SK-N-SH (cell line): ENCODE results near the gene ESPNL. TPM values are rescaled to one million over a fixed set of nuclear protein-coding genes. Genes with fewer than 3 reads are reported as not detected.

Experiments used
- CTCF ChIA-PET: fragments of 300-600, 350-600 bp; formaldehyde crosslinking; extraction: SDS; loops from one replicate; lab custom pipeline; 2021; lab: Yijun Ruan, JAX
- POLR2A ChIA-PET: fragments of 350-600 bp; sonication (Branson Sonifier 250); formaldehyde crosslinking; extraction: SDS; loops from one replicate; lab custom pipeline; 2020; ENCODE audit warnings: antibody characterized with exemption, inconsistent platforms; lab: Yijun Ruan, JAX
- DNase-seq: peaks from one replicate; pipeline ENCODE4 v3.0.0; 2012
- H2AFZ ChIP-seq: fragments of 200-600 bp; sonication (generic); 2 replicates; pipeline ENCODE4 v1.8.1; 2016; ENCODE audit warnings: antibody characterized with exemption, mild to moderate bottlenecking, low read depth
- H3F3A ChIP-seq: fragments of 200-600 bp; sonication (generic); replicated peaks from 2 replicates; pipeline ENCODE3; 2016; ENCODE audit warnings: antibody characterized with exemption, mild to moderate bottlenecking; ENCODE audit not compliant: insufficient read depth
- H3K27ac ChIP-seq, 2 experiments: fragments of 200-500 bp in 1 of 2; fragments of 200-600 bp in 1 of 2; sonication (Bioruptor generic) in 1 of 2; sonication (generic), shearing (Covaris generic) in 1 of 2; 2 replicates each; pipeline versions ENCODE4 v1.5.1 to v1.6.1; 2014 to 2016; ENCODE audit warnings: low read depth in 2 of 2, inconsistent platforms in 1 of 2, low read length in 1 of 2, mild to moderate bottlenecking in 1 of 2, mixed read lengths in 1 of 2
- H3K27me3 ChIP-seq: fragments of 200-600 bp; sonication (generic), shearing (Covaris generic); 2 replicates; pipeline ENCODE4 v1.6.1; 2016; ENCODE audit warnings: mixed run types; ENCODE audit not compliant: insufficient read depth
- H3K36me3 ChIP-seq, 2 experiments: fragments of 200-500 bp in 1 of 2; fragments of 200-600 bp in 1 of 2; sonication (Bioruptor generic) in 1 of 2; sonication (generic) in 1 of 2; replicated peaks in 1 of 2; 2 replicates each; pipeline versions ENCODE3 to v1.5.1; 2014 to 2016; ENCODE audit warnings: low read length in 1 of 2, mild to moderate bottlenecking in 1 of 2; ENCODE audit not compliant: insufficient read depth in 2 of 2, control insufficient read depth in 1 of 2
- H3K4me1 ChIP-seq, 2 experiments: fragments of 200-500 bp in 1 of 2; fragments of 200-600 bp in 1 of 2; sonication (Bioruptor generic) in 1 of 2; sonication (generic), shearing (Covaris generic) in 1 of 2; 2 replicates each; pipeline versions ENCODE4 v1.5.1 to v1.6.1; 2014 to 2016; ENCODE audit warnings: low read depth in 1 of 2, low read length in 1 of 2, mixed run types in 1 of 2; ENCODE audit not compliant: insufficient read depth in 2 of 2, control insufficient read depth in 1 of 2
- H3K4me2 ChIP-seq: fragments of 200-600 bp; sonication (generic), shearing (Covaris generic); 2 replicates; pipeline ENCODE4 v1.6.1; 2017; ENCODE audit warnings: mixed run types
- H3K4me3 ChIP-seq, 2 experiments: fragments of 200-500 bp in 1 of 2; fragments of 200-600 bp in 1 of 2; sonication (Bioruptor generic) in 1 of 2; sonication (generic), shearing (Covaris generic) in 1 of 2; 2 replicates each; pipeline versions ENCODE4 v1.5.1 to v1.8.1; 2014 to 2016; ENCODE audit warnings: low read depth in 2 of 2, inconsistent platforms in 1 of 2, low read length in 1 of 2, mild to moderate bottlenecking in 1 of 2, mixed read lengths in 1 of 2, moderate library complexity in 1 of 2
- H3K79me2 ChIP-seq: fragments of 200-600 bp; sonication (generic); 2 replicates; pipeline ENCODE4 v1.8.1; 2017; ENCODE audit warnings: mild to moderate bottlenecking; ENCODE audit not compliant: insufficient read depth
- H3K9ac ChIP-seq: fragments of 200-600 bp; sonication (generic); 2 replicates; pipeline ENCODE4 v1.6.1; 2017; ENCODE audit warnings: mixed run types
- H3K9me2 ChIP-seq: fragments of 200-600 bp; sonication (generic); 2 replicates; pipeline ENCODE4 v1.6.1; 2017; ENCODE audit warnings: mixed run types
- H3K9me3 ChIP-seq: fragments of 200-600 bp; sonication (generic); 2 replicates; pipeline ENCODE4 v1.6.1; 2017; ENCODE audit warnings: mixed run types, mild to moderate bottlenecking, moderate library complexity
- H4K20me1 ChIP-seq: fragments of 200-600 bp; sonication (generic); 2 replicates; pipeline ENCODE4 v1.6.1; 2017; ENCODE audit warnings: mild to moderate bottlenecking, mixed run types; ENCODE audit not compliant: insufficient read depth
- CHD2 ChIP-seq: fragments of 150-350 bp; IDR thresholded peaks from 2 replicates; pipeline ENCODE4 v1.6.1; 2018; ENCODE audit warnings: low read length; ENCODE audit not compliant: partially characterized antibody
- ELF1 ChIP-seq: IDR thresholded peaks from 2 replicates; pipeline ENCODE4 v1.4.0; 2012
- EZH2phosphoT487 ChIP-seq: fragments of 200-600 bp; sonication (generic); IDR thresholded peaks from 2 replicates; pipeline ENCODE4 v1.6.1; 2017; ENCODE audit warnings: low read depth, mixed run types, mild to moderate bottlenecking, antibody characterized with exemption, moderate library complexity, borderline replicate concordance
- FOSL2 ChIP-seq: IDR thresholded peaks from 2 replicates; pipeline ENCODE4 v1.4.0; 2012; ENCODE audit warnings: low read depth, mild to moderate bottlenecking, moderate library complexity, borderline replicate concordance
- FOXJ3 ChIP-seq: sonication (generic); formaldehyde crosslinking; IDR thresholded peaks from 2 replicates; pipeline ENCODE4 v1.5.1; 2020; ENCODE audit warnings: mild to moderate bottlenecking, missing genetic modification reagents
- JUND ChIP-seq: IDR thresholded peaks from 2 replicates; pipeline ENCODE4 v1.4.0; 2012
- MEF2A ChIP-seq: IDR thresholded peaks from 2 replicates; pipeline ENCODE4 v1.4.0; 2012; ENCODE audit warnings: low read depth, borderline replicate concordance
- MXI1 ChIP-seq: IDR thresholded peaks from 2 replicates; pipeline ENCODE4 v1.6.1; 2012; ENCODE audit warnings: mild to moderate bottlenecking, low read depth, low read length, improper control_type of control experiment
- NFIC ChIP-seq: IDR thresholded peaks from 2 replicates; pipeline ENCODE4 v1.4.0; 2012; ENCODE audit warnings: borderline replicate concordance
- POLR2AphosphoS5 ChIP-seq: IDR thresholded peaks from 2 replicates; pipeline ENCODE4 v1.6.1; 2012; ENCODE audit warnings: low read depth, low read length
- RXRA ChIP-seq: IDR thresholded peaks from 2 replicates; pipeline ENCODE4 v1.4.0; 2012; ENCODE audit warnings: low read depth, mild to moderate bottlenecking, borderline replicate concordance
- SIN3A ChIP-seq: IDR thresholded peaks from 2 replicates; pipeline ENCODE4 v1.6.1; 2012; ENCODE audit warnings: low read depth, mild to moderate bottlenecking, low read length, moderate library complexity, borderline replicate concordance
- TAF1 ChIP-seq: IDR thresholded peaks from 2 replicates; pipeline ENCODE4 v1.6.1; 2012; ENCODE audit warnings: low read depth, mild to moderate bottlenecking, low read length, moderate library complexity, borderline replicate concordance
- TCF12 ChIP-seq: IDR thresholded peaks from 2 replicates; pipeline ENCODE4 v1.4.0; 2012
- TEAD4 ChIP-seq: IDR thresholded peaks from 2 replicates; pipeline ENCODE4 v1.4.0; 2012; ENCODE audit warnings: mild to moderate bottlenecking, borderline replicate concordance; ENCODE audit not compliant: insufficient read depth
- YY1 ChIP-seq: IDR thresholded peaks from 2 replicates; pipeline ENCODE4 v1.4.0; 2012; ENCODE audit warnings: low read depth, mild to moderate bottlenecking
- WGBS: methylation state at CpG from one replicate; pipeline ENCODE4 v1.1.6; 2017; ENCODE audit warnings: low lambda C conversion rate; 5-methylcytosine and 5-hydroxymethylcytosine counted together
- polyA plus RNA-seq, 3 experiments: library from polyadenylated mRNA; depleted of rRNA; stranded (reverse); fragments of >200 nt; gene quantifications; 2 replicates each; pipeline ENCODE4 v1.2.3, GENCODE V29; 2012
- TF ChIP-seq, protein P1 (sequence below): IDR thresholded peaks from 2 replicates; pipeline ENCODE4 v1.4.0; 2012; ENCODE audit warnings: low read depth
- TF ChIP-seq, protein P2 (sequence below): IDR thresholded peaks from 2 replicates; pipeline ENCODE4; 2012
- TF ChIP-seq, protein P3 (sequence below): IDR thresholded peaks from 2 replicates; pipeline ENCODE4 v1.4.0; 2012; ENCODE audit warnings: low read depth, borderline replicate concordance
- TF ChIP-seq, protein P4 (sequence below): fragments of 200-600 bp; sonication (generic); IDR thresholded peaks from 2 replicates; pipeline ENCODE4 v1.6.1; 2017; ENCODE audit warnings: antibody characterized with exemption, mild to moderate bottlenecking, moderate library complexity

Gene ESPNL
- polyA plus RNA-seq, 1 of the 3 experiments (the other 2 are of a cell fraction), result 0.05 TPM

DNA sequence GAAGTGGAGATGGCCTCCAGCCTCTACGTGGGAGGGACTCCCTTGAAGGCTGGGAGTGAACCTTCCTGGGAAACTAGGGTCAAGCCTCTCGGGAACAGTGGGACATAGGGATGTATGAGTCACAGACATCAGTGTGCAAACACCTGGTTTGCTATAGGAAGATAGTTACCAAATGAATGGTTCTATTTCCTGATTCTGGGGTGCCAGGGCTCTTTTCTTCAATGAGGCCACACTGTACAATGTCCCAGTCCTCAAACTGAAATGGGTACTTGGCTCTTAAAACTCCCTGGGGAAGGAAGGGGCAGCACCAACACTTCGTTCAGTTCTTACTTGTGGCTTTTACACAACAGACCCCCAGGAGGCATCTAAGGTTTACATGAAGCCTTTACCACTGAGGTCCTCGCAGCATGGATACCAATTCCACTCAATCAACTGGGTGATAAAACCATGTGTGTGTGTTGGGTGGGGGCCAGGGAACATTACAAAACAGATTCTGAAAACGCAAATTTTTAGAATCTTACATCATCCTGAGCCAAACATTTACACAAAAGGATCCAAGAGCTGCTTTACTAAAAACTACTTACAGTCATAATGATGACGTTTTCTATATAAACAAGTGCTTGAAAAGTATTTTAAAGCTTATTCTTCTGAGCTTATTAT is 69.0 kb downstream of the ESPNL start:
- H2AFZ ChIP-seq, result no peak overlapping the region
- TF ChIP-seq NFIC (0 out of 2 replicates have a peak, but pooled peaks have one; percentile 13), YY1 (no peak), POLR2AphosphoS5 (no peak), SIN3A (no peak), CHD2 (no peak), TAF1 (no peak), EZH2phosphoT487 (no peak), TEAD4 (no peak), ELF1 (no peak), MXI1 (no peak)
- TF ChIP-seq, protein P1, sequence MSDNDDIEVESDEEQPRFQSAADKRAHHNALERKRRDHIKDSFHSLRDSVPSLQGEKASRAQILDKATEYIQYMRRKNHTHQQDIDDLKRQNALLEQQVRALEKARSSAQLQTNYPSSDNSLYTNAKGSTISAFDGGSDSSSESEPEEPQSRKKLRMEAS, result peak; percentile 30; the same call in 1 of the 2 replicates
- peaks cover under 1 to 22% of the 10 kb centered on the region in 2 experiments; a peak in 3 of 4 replicates for H3K4me1 ChIP-seq
- ChIA-PET CTCF (interaction anchor here (0.6 to 1.5 kb wide), 2 partner anchors 12 to 94 kb away, joined by 3 read pairs; no protein-coding TSS in a partner anchor), POLR2A (no interaction called here)
- peaks cover under 1 to 50% of the 10 kb centered on the region in 2 experiments for H3K36me3 ChIP-seq
- no peak overlapping the region for H3K4me3 ChIP-seq
- H3K4me2 ChIP-seq, result peak overlapping the region; percentile 56
- H3K27me3 ChIP-seq, result no peaks in the 10 kb centered on the region
- H3K9me2 ChIP-seq, result no peaks in the 10 kb centered on the region
- H3F3A ChIP-seq, result peaks cover 29% of the 10 kb centered on the region
- peak overlapping the region in 1 of 2 experiments; percentile 96; a peak in 2 of 4 replicates for H3K27ac ChIP-seq
- H3K9ac ChIP-seq, result peak overlapping the region; percentile 71
- H4K20me1 ChIP-seq, result no peaks in the 10 kb centered on the region
- DNase-seq, result peak; percentile 19
- WGBS, result 55% methylated on average over 6 of the region's 6 CpGs
- H3K9me3 ChIP-seq, result no peaks in the 10 kb centered on the region
- H3K79me2 ChIP-seq, result no peaks in the 10 kb centered on the region

DNA sequence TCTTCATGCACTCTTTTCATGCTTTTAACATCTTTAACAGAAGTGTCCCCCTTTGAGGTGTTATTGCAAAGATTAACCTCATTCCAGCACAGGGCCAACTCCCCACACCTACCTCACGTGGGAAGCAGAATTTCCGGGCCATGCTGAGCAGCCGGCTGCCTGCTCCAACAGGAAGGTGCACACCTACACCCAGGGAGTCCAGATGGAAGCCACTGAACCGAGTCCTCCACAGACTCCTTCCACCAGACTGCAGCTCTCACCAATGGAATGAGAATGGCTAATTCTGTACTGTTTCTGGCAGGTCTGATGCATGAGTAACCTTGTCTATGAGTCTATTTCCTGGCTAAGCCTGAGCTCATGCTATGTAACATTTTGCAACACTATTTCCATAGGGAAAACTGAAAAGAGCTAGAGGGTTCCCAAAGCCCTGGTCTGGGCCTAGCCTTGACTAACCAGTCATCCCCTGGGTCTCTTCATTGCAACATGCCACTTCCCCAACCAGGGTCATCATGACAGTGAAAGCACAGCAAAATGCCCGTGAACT is 69.6 kb downstream of the ESPNL start:
- Histone ChIP-seq H2AFZ (no peak overlapping the region), H3K9me3 (no peaks in the 10 kb centered on the region), H3K27me3 (no peaks in the 10 kb centered on the region), H3K4me3 (no peak overlapping the region), H3K9me2 (no peaks in the 10 kb centered on the region), H4K20me1 (no peaks in the 10 kb centered on the region), H3K4me2 (peak overlapping the region; percentile 56), H3K79me2 (no peaks in the 10 kb centered on the region), H3K36me3 (peaks cover 7 to 56% of the 10 kb centered on the region in 2 experiments), H3K27ac (peak overlapping the region in 1 of 2 experiments; percentile 96; a peak in 2 of 4 replicates), H3K4me1 (peaks cover 7 to 22% of the 10 kb centered on the region in 2 experiments; a peak in 3 of 4 replicates), H3F3A (peaks cover 29% of the 10 kb centered on the region), H3K9ac (peak overlapping the region; percentile 71)
- DNase-seq, result peak; percentile 20
- CTCF ChIA-PET, result interaction anchor here (0.6 to 1.5 kb wide), 2 partner anchors 11 to 94 kb away, joined by 3 read pairs; no protein-coding TSS in a partner anchor
- POLR2A ChIA-PET, result no interaction called here
- 35% methylated on average over 5 of the region's 5 CpGs for WGBS
- TF ChIP-seq POLR2AphosphoS5 (peak; percentile 29; the same call in 1 of the 2 replicates), TCF12 (peak; percentile 40; the same call in 1 of the 2 replicates), ELF1 (no peak), RXRA (no peak), TEAD4 (0 out of 2 replicates have a peak, but pooled peaks have one; percentile 13), EZH2phosphoT487 (no peak), FOXJ3 (CRISPR knock-in tag) (no peak), JUND (peak; percentile 63), SIN3A (peak; percentile 28; the same call in 1 of the 2 replicates), TAF1 (no peak; the same call in 1 of the 2 replicates), MEF2A (no peak), MXI1 (no peak), FOSL2 (peak; percentile 68; the same call in 1 of the 2 replicates), NFIC (peak; percentile 55; the same call in 1 of the 2 replicates)
- TF ChIP-seq, protein P2, sequence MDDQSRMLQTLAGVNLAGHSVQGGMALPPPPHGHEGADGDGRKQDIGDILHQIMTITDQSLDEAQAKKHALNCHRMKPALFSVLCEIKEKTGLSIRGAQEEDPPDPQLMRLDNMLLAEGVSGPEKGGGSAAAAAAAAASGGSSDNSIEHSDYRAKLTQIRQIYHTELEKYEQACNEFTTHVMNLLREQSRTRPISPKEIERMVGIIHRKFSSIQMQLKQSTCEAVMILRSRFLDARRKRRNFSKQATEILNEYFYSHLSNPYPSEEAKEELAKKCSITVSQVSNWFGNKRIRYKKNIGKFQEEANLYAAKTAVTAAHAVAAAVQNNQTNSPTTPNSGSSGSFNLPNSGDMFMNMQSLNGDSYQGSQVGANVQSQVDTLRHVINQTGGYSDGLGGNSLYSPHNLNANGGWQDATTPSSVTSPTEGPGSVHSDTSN, result peak; percentile 49
- TF ChIP-seq, protein P3, sequence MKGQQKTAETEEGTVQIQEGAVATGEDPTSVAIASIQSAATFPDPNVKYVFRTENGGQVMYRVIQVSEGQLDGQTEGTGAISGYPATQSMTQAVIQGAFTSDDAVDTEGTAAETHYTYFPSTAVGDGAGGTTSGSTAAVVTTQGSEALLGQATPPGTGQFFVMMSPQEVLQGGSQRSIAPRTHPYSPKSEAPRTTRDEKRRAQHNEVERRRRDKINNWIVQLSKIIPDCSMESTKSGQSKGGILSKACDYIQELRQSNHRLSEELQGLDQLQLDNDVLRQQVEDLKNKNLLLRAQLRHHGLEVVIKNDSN, result no peak
- TF ChIP-seq, protein P4, sequence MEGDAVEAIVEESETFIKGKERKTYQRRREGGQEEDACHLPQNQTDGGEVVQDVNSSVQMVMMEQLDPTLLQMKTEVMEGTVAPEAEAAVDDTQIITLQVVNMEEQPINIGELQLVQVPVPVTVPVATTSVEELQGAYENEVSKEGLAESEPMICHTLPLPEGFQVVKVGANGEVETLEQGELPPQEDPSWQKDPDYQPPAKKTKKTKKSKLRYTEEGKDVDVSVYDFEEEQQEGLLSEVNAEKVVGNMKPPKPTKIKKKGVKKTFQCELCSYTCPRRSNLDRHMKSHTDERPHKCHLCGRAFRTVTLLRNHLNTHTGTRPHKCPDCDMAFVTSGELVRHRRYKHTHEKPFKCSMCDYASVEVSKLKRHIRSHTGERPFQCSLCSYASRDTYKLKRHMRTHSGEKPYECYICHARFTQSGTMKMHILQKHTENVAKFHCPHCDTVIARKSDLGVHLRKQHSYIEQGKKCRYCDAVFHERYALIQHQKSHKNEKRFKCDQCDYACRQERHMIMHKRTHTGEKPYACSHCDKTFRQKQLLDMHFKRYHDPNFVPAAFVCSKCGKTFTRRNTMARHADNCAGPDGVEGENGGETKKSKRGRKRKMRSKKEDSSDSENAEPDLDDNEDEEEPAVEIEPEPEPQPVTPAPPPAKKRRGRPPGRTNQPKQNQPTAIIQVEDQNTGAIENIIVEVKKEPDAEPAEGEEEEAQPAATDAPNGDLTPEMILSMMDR, result no peak
- TF ChIP-seq, protein P1, result peak; percentile 63; the same call in 1 of the 2 replicates
